Measurements from ENCODE around the gene GPATCH2.

DNA sequence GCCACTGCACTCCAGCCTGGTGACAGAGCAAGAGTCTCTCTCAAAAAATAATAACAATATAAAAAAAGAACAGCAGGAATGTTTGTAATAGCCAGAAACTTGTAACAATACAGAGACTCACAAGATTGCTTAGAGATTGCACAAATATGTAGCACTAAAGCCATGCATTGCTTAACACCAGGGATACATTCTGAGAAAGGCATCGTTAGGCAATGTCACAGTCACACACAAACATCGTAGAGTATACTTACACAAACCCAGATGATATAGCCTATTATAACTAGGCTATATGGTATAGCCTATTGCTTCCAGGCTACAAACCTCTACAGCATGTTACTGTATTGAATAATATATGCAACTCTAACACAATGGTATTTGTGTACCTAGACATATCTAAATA is 45.3 kb downstream of the GPATCH2 start:
- TF ChIP-seq GABPA (IDR thresholded peaks at IDR 0.05; ENCODE audit: low read depth): no peak
- no peak for TF ChIP-seq ELF1 (IDR thresholded peaks at IDR 0.05)
- TF ChIP-seq EZH2phosphoT487 (IDR thresholded peaks at IDR 0.05; ENCODE audit: borderline replicate concordance, low read depth): no peak
- TF ChIP-seq EP300 (IDR thresholded peaks at IDR 0.05; ENCODE audit: borderline replicate concordance in 1 of 2, low read depth in 1 of 2, low read length in 1 of 2): no peak
